Heart right ventricle (tissue), 16 donors: ENCODE measurements around the gene HNRNPAB. TPM values are rescaled to one million over a fixed set of nuclear protein-coding genes. Genes with fewer than 3 reads are reported as not detected.

Source experiments
- ATAC-seq, 8 donors: fragments of 200-7000 bp; cut with Tn5 transposase; one replicate each; pipeline ENCODE4 v1.9.1; 2020; ENCODE audit warnings: mild to moderate bottlenecking in 8 of 8, moderate library complexity in 8 of 8, moderate number of reproducible peaks in 1 of 8
- DNase-seq, 2 donors: peaks; one replicate each; pipeline ENCODE4 v3.0.0-alpha.2; 2020
- H3K27ac ChIP-seq, 10 donors: fragments of 200-600 bp; sonication (generic) in 2 of 10; one replicate each; pipeline versions ENCODE4 v1.5.0 to v1.8.0; 2020 to 2022; ENCODE audit warnings: mild to moderate bottlenecking in 3 of 10
- H3K27me3 ChIP-seq, 7 donors: fragments of 200-600 bp; one replicate each; pipeline ENCODE4 v1.8.0; 2021 to 2022; ENCODE audit warnings: mild to moderate bottlenecking in 2 of 7
- H3K36me3 ChIP-seq, 9 donors: fragments of 200-600 bp; sonication (generic) in 1 of 9; one replicate each; pipeline versions ENCODE4 v1.5.0 to v1.8.0; 2020 to 2022; ENCODE audit warnings: mild to moderate bottlenecking in 2 of 9
- H3K4me1 ChIP-seq, 9 donors: fragments of 200-600 bp; sonication (generic) in 1 of 9; one replicate each; pipeline versions ENCODE4 v1.5.0 to v1.8.0; 2020 to 2022; ENCODE audit warnings: mild to moderate bottlenecking in 4 of 9
- H3K4me3 ChIP-seq, 10 donors: fragments of 200-600 bp; sonication (generic) in 2 of 10; one replicate each; pipeline versions ENCODE4 v1.5.0 to v1.8.0; 2020 to 2022; ENCODE audit warnings: mild to moderate bottlenecking in 7 of 10, moderate library complexity in 2 of 10
- H3K9me3 ChIP-seq, 11 donors: fragments of 200-600 bp in 10 of 11; sonication (generic) in 2 of 11; one replicate each; pipeline versions ENCODE4 v1.5.0 to v1.8.0; 2013 to 2022; ENCODE audit warnings: mild to moderate bottlenecking in 2 of 11, control low read depth in 1 of 11, moderate library complexity in 1 of 11
- WGBS, 2 donors: extraction: QIAGEN DNeasy Blood & Tissue Kit; methylation state at CpG; one replicate each; pipeline ENCODE4 v1.1.7; 2013; ENCODE audit warnings: inconsistent platforms in 1 of 2; 5-methylcytosine and 5-hydroxymethylcytosine counted together
- intact Hi-C, 10 donors: fragments of 100-400 bp; cut with DNase I; formaldehyde crosslinking; loops; one replicate each; pipeline versions ENCODE4 v1.11.1 to v1.14.2; 2022
- polyA plus RNA-seq, 2 donors: library from polyadenylated mRNA; stranded (reverse); fragments of 200-250 nt; gene quantifications; one replicate each; pipeline ENCODE4 v1.2.3, GENCODE V29; 2013
- total RNA-seq, 10 donors: library from RNA; stranded (reverse); fragmentation: NEBNext Ultra II Directional in 3 of 10; extraction: Animal tissue kit (Norgen Biotek cat#: 25700) in 3 of 10; gene quantifications; one replicate each; pipeline versions ENCODE4 v1.2.1 to v1.2.4, GENCODE V29; 2021 to 2023
- TF ChIP-seq, protein P1 (sequence below), 9 donors: fragments of 200-600 bp; sonication (generic) in 2 of 9; IDR thresholded peaks; one replicate each; pipeline versions ENCODE4 v1.5.0 to v1.8.0; 2021 to 2022; ENCODE audit warnings: antibody characterized with exemption in 9 of 9, mild to moderate bottlenecking in 5 of 9, moderate library complexity in 1 of 9
- donor health status: Arrhythmogenic right ventricular cardiomyopathy.
- donor health status: ischemic (EF 13 %, LVEDD 7.1; RV severe dilation, severe dysfunction).
- donor health status: healthy with polysubstance abuse.
- donor health status: DM: no; HTN: yes; CAD: no.
- donor health status: DM: no; HTN: no; CAD: no.
- donor health status: ischemic (EF 25% LVEDD 6.9; RV normal size, moderate dysfunction).
- donor health status: ischemic (EF 25% LVEDD 5.7; RV mildly dilated, moderate dysfunction).
- donor health status: healthy.
- donor health status: DM: yes; HTN: yes; CAD: no.
- donor health status: Ischemic cardiomyopathy.
- donor health status: ischemic (EF 35%, LVEDD 5.7; RV mildly dilated, moderate dysfunction).
- donor health status: nonischemic (EF 11% LVEDD 7.7; RV severe dilation, severe dysfunction).
- donor health status: DM: yes; HTN: yes; CAD: no.
- donor health status: PGD.
- donor health status: ischemic (EF 29% LVEDD 5.4; RV normal size, mild dysfunction).
- donor health status: nonischemic (EF 23%, LVEDD 6.1; RV moderate dilation, normal function).

HNRNPAB gene
- total and polyA plus RNA-seq, 12 donors, result 70.8 to 140 (median 81.9) TPM

DNA sequence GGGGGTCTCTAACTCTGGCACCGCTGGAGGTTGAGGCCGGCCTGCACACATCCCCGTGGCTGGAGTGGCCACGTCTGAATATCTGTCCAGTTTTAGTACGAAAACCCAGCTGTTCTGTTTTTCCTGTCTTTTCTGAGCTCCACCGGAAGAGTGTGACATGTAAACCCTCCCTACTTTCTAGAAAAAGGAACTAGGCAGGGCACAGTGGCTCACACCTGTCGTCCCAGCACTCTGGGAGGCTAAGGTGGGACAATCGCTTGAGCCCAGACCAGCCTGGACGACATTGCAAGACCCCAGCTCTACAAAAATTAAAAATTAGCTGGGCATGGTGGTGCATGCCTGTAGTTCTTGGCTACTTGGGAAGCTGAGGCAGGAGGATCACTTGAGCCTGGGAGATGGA lies 36.4 kb downstream of the HNRNPAB start:
- intact Hi-C loops, result no loop called here
- Histone ChIP-seq H3K27ac (peak overlapping the region in 7 of 10 donors; percentile 15 to 89 (median 76)), H3K27me3 (no peaks in the 10 kb centered on the region), H3K36me3 (no peaks in the 10 kb centered on the region), H3K4me3 (peak overlapping the region in 1 of 10 donors; percentile 12), H3K9me3 (no peaks in the 10 kb centered on the region), H3K4me1 (peaks cover 12 to 66% (median 42%) of the 10 kb centered on the region in 9 donors)
- ATAC-seq, result no peak
- TF ChIP-seq, protein P1, sequence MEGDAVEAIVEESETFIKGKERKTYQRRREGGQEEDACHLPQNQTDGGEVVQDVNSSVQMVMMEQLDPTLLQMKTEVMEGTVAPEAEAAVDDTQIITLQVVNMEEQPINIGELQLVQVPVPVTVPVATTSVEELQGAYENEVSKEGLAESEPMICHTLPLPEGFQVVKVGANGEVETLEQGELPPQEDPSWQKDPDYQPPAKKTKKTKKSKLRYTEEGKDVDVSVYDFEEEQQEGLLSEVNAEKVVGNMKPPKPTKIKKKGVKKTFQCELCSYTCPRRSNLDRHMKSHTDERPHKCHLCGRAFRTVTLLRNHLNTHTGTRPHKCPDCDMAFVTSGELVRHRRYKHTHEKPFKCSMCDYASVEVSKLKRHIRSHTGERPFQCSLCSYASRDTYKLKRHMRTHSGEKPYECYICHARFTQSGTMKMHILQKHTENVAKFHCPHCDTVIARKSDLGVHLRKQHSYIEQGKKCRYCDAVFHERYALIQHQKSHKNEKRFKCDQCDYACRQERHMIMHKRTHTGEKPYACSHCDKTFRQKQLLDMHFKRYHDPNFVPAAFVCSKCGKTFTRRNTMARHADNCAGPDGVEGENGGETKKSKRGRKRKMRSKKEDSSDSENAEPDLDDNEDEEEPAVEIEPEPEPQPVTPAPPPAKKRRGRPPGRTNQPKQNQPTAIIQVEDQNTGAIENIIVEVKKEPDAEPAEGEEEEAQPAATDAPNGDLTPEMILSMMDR (IDR thresholded peaks at IDR 0.05), result no peak
- DNase-seq, result no peak
- WGBS, 2 donors, result 65 to 70% methylated on average over 9 of the region's 9 CpGs

DNA sequence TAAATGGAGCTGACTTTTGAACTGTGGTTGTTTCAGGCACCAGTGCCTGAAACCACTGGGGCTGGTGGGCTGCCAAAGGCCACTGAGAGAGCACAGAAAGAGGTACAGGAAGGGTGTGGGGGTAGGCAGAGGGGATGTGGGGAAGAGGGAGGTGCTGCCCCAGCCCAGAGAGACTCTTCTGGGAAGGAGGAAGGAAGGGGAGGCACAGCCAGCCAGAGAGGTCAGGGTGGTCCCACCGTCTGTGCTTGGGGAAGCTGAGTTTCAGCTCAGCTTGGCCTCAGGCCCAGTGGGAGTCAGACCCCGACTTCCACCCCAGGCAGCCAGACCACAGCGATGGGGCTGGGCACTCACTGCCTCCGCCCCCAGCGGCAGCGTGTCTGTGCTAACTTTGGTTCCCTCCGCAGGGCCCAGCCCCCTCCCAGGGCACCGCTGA lies 36.9 kb downstream of the HNRNPAB start:
- Histone ChIP-seq H3K4me1 (peaks cover 12 to 61% (median 39%) of the 10 kb centered on the region in 9 donors), H3K27me3 (no peaks in the 10 kb centered on the region), H3K36me3 (no peaks in the 10 kb centered on the region), H3K4me3 (peak overlapping the region in 1 of 10 donors; percentile 12), H3K27ac (peak overlapping the region in 6 of 10 donors; percentile 15 to 89 (median 62)), H3K9me3 (no peaks in the 10 kb centered on the region)
- peak; percentile 20 to 44 for DNase-seq
- intact Hi-C loops, result no loop called here
- peak in 6 of 8 donors; percentile 6 to 43 (median 20) for ATAC-seq
- TF ChIP-seq, protein P1 (IDR thresholded peaks at IDR 0.05), result no peak
- 63 to 64% methylated on average over 8 of the region's 8 CpGs for WGBS, 2 donors

DNA sequence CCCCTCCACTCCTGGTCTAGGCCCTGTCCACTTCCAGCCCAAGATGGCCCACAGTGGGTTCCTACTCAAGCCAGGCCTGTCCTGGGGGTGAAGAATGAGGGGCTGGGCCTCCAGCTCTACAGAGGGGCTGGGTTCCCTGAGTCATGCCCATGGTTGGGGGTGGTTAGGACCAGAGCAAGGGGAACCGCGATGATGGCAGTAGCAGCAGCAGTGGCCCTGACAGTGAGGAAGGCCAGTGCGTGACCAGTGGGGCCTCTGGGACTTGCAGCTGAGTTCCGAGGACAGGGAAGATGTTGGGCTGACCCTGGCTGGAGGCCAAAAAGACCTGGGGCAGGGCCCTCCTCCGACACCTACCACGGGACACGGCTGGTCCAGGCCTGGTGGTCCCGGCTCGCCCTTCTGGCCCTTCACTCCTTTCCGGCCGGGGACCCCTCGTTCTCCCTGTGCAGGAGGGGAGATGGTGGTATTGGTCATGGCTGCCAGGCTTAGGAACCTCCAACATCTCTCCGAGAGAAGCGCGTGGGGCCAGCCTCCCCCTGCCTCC lies 37.4 kb downstream of the HNRNPAB start:
- Histone ChIP-seq H3K36me3 (no peaks in the 10 kb centered on the region), H3K4me1 (peaks cover 10 to 56% (median 34%) of the 10 kb centered on the region in 9 donors), H3K27ac (peak overlapping the region in 6 of 10 donors; percentile 15 to 89 (median 62)), H3K9me3 (no peaks in the 10 kb centered on the region), H3K4me3 (peak overlapping the region in 1 of 10 donors; percentile 12), H3K27me3 (no peaks in the 10 kb centered on the region)
- WGBS, 2 donors, result 82 to 87% methylated on average over 13 to 15 of the region's 15 CpGs
- intact Hi-C loops, result no loop called here
- ATAC-seq (peak in 1 of 8 donors; percentile 3), DNase-seq (no peak)
- TF ChIP-seq, protein P1 (IDR thresholded peaks at IDR 0.05), result no peak

DNA sequence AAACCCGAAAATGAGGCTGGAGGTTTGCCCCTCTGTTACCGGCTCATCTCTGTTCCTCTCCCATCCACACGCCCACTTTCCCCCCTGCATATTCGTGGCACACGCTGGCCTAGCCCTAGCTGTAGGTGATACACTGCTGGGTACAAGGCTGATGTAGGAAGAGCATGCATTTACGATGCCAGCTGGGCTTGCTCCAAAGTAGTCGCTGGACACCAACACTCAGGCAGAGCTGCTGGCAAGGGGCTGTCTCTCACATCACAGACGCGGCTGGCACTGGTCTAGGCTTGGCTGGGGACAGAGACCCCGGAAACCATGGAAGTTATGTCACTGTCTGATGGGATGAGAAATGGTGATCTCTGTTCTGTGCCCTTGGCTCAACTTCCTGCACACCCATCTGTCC lies 38.1 kb downstream of the HNRNPAB start:
- DNase-seq (no peak), ATAC-seq (peak in 6 of 8 donors; percentile 36 to 69 (median 50))
- TF ChIP-seq, protein P1 (IDR thresholded peaks at IDR 0.05), result no peak
- intact Hi-C loops, result no loop called here
- Histone ChIP-seq H3K4me1 (peaks cover 10 to 49% (median 28%) of the 10 kb centered on the region in 9 donors), H3K27me3 (no peaks in the 10 kb centered on the region), H3K4me3 (no peak overlapping the region), H3K27ac (peak overlapping the region in 1 of 10 donors; percentile 89), H3K36me3 (no peaks in the 10 kb centered on the region), H3K9me3 (no peaks in the 10 kb centered on the region)
- WGBS, 2 donors, result 53 to 61% methylated on average over 10 of the region's 10 CpGs
